Raji (cell line): ENCODE measurements around the gene SOHLH2.

Experiments
- POLR2A ChIP-seq: IDR thresholded peaks from 2 replicates; pipeline ENCODE4 v1.6.1; 2011; ENCODE audit warnings: low read depth, low read length, control low read depth; ENCODE audit not compliant: insufficient read depth

SOHLH2 gene

GRCh38 chr13:36147330-36147729, 67.0 kb downstream of the SOHLH2 start:
- no peak for TF ChIP-seq POLR2A

- no peak for TF ChIP-seq POLR2A
Measured at GRCh38 chr13:36146511-36147269, 67.7 kb downstream of the SOHLH2 start.

GRCh38 chr13:36143738-36144137, 70.6 kb downstream of the SOHLH2 start:
- no peak for TF ChIP-seq POLR2A

- TF ChIP-seq POLR2A, result no peak
Measured at GRCh38 chr13:36142735-36143134, 71.6 kb downstream of the SOHLH2 start.

- TF ChIP-seq POLR2A, result no peak
Measured at GRCh38 chr13:36135876-36136275, 78.5 kb downstream of the SOHLH2 start.

- no peak for TF ChIP-seq POLR2A
Measured at GRCh38 chr13:36134632-36135031, 79.7 kb downstream of the SOHLH2 start.

GRCh38 chr13:36133950-36134626, 80.3 kb downstream of the SOHLH2 start:
- no peak for TF ChIP-seq POLR2A

- TF ChIP-seq POLR2A, result no peak
Measured at GRCh38 chr13:36132376-36132775, 82.0 kb downstream of the SOHLH2 start.

- no peak for TF ChIP-seq POLR2A
Measured at GRCh38 chr13:36131931-36132297, 82.4 kb downstream of the SOHLH2 start.

- TF ChIP-seq POLR2A, result no peak
Measured at GRCh38 chr13:36131222-36131930, 83.0 kb downstream of the SOHLH2 start, which contains the start of gene DCLK1. TSS of gene DCLK1 (minus strand) at chr13:36131382.

- no peak for TF ChIP-seq POLR2A
Measured at GRCh38 chr13:36130552-36131221, 83.7 kb downstream of the SOHLH2 start.

GRCh38 chr13:36130193-36130551, 84.2 kb downstream of the SOHLH2 start:
- no peak for TF ChIP-seq POLR2A

GRCh38 chr13:36129539-36129938, 84.8 kb downstream of the SOHLH2 start:
- TF ChIP-seq POLR2A, result no peak

GRCh38 chr13:36126491-36126890, 87.9 kb downstream of the SOHLH2 start:
- TF ChIP-seq POLR2A, result no peak

- no peak for TF ChIP-seq POLR2A
Measured at GRCh38 chr13:36125841-36126240, 88.5 kb downstream of the SOHLH2 start.
